Right lung (tissue), 10 donors: Measurements from ENCODE around the gene COMMD7. TPM values are rescaled to one million over a fixed set of nuclear protein-coding genes. Genes with fewer than 3 reads are reported as not detected.

Source experiments
- DNase-seq, 2 donors: peaks; one replicate each; pipeline ENCODE4 v3.0.0-alpha.2; 2013
- long read RNA-seq, 8 donors: transcript quantifications; one replicate each; lab custom pipeline, GENCODE V29; 2026
- polyA plus RNA-seq, 5 donors: library from polyadenylated mRNA; unstranded; fragments of 120-200 nt; gene quantifications; one replicate each; pipeline versions ENCODE4 v1.2.1 to v1.2.3, GENCODE V29; 2013; ENCODE audit warnings: inconsistent platforms in 1 of 5, low replicate concordance in 1 of 5; ENCODE audit not compliant: insufficient read length in 5 of 5, insufficient read depth in 1 of 5

Gene COMMD7
- 10 to 100 TPM; 56.1 to 60.7 (median 57.9) TPM for polyA plus RNA-seq
- long read RNA-seq, donor 1, transcript COMMD7-201 (9 exons, 1,900 nt): major isoform, 24 of 93 reads
- long read RNA-seq, donor 1, transcript COMMD7-202 (9 exons, 1,343 nt): minor isoform, 5 of 93 reads
- long read RNA-seq, donor 1, partial matches to known transcripts: 64 of 93 reads
- long read RNA-seq, donor 1, other reads (novel, unspliced or antisense): 0 of 93 reads
- long read RNA-seq, donor 2, transcript COMMD7-201 (9 exons, 1,900 nt): major isoform, 15 of 18 reads
- long read RNA-seq, donor 2, partial matches to known transcripts: 0 of 18 reads
- long read RNA-seq, donor 2, other reads (novel, unspliced or antisense): 0 of 18 reads
- long read RNA-seq, donor 3, transcript COMMD7-201 (9 exons, 1,900 nt): major isoform, 36 of 42 reads
- long read RNA-seq, donor 3, transcript COMMD7-202 (9 exons, 1,343 nt): minor isoform, 6 of 42 reads
- long read RNA-seq, donor 3, partial matches to known transcripts: 0 of 42 reads
- long read RNA-seq, donor 3, other reads (novel, unspliced or antisense): 0 of 42 reads
- long read RNA-seq, donor 4, transcript COMMD7-201 (9 exons, 1,900 nt): major isoform, 9 of 10 reads
- long read RNA-seq, donor 4, partial matches to known transcripts: 0 of 10 reads
- long read RNA-seq, donor 4, other reads (novel, unspliced or antisense): 0 of 10 reads
- long read RNA-seq, donor 5, transcript COMMD7-202 (9 exons, 1,343 nt): minor isoform, 6 of 38 reads
- long read RNA-seq, donor 5, transcript COMMD7-201 (9 exons, 1,900 nt): major isoform, 32 of 38 reads
- long read RNA-seq, donor 5, partial matches to known transcripts: 0 of 38 reads
- long read RNA-seq, donor 5, other reads (novel, unspliced or antisense): 0 of 38 reads
- long read RNA-seq, donor 6, transcript COMMD7-201 (9 exons, 1,900 nt): major isoform, 30 of 32 reads
- long read RNA-seq, donor 6, partial matches to known transcripts: 0 of 32 reads
- long read RNA-seq, donor 6, other reads (novel, unspliced or antisense): 0 of 32 reads
- long read RNA-seq, donor 7, transcript COMMD7-201 (9 exons, 1,900 nt): major isoform, 19 of 21 reads
- long read RNA-seq, donor 7, partial matches to known transcripts: 0 of 21 reads
- long read RNA-seq, donor 7, other reads (novel, unspliced or antisense): 0 of 21 reads
- long read RNA-seq, donor 8, transcript COMMD7-202 (9 exons, 1,343 nt): minor isoform, 5 of 13 reads
- long read RNA-seq, donor 8, transcript COMMD7-201 (9 exons, 1,900 nt): major isoform, 8 of 13 reads
- long read RNA-seq, donor 8, partial matches to known transcripts: 0 of 13 reads
- long read RNA-seq, donor 8, other reads (novel, unspliced or antisense): 0 of 13 reads

DNA sequence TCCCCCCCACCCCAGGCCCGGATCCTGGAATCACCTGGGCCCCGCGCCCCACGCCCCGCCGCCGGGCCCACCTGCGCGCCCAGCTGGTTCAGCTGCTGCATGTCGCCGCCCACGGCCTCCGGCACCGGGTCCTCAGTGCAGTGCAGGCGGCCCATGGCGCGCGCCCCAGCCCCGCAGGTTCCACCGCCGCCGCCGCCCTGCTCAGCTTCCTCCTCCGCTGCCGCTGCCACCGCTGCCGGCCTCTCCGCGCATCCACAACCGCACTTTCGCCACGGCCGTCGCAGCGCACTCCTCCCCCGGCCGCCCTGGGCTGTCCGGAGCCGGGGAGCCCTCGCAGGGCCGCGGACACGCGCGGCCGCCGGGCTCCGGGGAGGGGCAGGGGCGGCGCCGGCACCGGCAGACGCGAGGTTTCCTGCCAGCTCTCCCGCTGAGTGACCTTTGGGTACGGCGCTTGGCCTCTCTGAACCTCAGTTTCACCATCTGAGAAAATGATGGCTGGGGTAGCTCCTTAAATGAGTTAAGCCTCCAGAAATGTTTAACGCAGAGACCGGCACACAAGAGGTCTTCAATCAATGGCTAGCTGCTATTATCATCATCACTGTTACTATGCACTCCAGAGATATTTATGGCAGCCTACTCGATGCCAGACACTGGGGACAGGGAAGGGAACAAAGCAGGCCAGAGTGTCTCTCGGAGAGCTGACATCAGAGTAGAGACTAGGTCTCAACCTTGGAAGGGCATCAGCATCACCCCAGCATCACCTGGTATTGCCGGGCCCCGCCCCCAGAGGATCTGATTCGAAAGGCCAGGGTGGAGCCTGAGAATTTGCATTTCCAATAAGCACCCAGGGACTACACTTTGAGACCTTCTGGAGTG lies at the start of gene COMMD7:
TSS of gene COMMD7 (minus strand) at position 231 of the 876 bp plus-strand sequence. CDS start at position 155, 76 bp downstream.
- DNase-seq: no peak

DNA sequence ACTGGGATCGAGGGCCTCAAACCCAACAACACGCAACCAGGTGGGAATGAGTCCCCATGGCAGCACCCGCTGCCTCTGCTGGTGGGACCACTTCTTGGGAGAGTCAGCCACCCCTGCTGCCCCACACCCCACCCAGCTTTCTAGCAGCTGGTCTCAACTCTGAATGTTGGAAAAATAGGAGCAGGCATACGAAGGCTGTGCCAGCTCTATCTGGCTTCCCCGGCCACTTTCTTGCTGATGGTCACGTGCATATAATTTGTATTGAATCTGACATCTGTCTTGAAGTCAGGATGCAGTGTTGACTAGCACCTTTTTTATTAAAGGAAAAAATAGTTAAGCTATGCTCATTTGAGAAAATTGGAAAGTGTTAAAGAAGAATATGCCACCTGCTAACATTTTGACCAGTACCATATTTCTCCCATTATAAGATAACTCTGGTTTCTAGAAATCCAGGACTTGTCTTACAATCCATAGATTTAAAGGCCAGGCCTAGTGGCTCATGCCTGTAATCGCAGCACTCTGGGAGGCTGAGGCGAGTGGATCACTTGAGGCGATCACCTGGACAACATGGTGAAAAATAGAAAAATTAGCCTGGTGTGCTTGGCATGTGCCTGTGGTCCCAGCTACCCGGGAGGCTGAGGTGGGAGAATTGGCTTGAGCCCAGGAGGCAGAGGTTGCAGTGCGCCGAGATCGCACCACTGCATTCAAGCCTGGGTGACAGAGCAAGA lies 49.6 kb upstream of the COMMD7 start:
- no peak for DNase-seq

DNA sequence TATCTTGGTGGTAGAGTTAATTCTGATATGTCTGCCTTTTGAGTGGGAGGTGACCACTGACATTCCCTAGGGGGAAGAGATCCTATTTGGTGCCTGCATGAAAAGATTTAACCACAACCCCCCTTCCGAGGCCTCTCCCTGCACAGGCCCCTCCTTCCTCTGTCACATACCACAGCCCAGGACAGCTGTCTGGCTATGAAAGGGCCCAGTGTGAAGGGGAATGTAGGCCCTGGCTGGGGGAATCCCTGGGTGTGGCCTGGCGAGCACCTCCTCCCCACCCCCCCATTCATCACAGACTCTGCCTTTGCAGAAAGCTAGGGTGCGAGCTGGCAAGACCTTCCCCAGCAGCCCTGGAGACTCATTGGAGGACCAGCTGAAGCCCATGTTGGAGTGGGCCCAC lies 49.0 kb upstream of the COMMD7 start:
- DNase-seq: no peak

DNA sequence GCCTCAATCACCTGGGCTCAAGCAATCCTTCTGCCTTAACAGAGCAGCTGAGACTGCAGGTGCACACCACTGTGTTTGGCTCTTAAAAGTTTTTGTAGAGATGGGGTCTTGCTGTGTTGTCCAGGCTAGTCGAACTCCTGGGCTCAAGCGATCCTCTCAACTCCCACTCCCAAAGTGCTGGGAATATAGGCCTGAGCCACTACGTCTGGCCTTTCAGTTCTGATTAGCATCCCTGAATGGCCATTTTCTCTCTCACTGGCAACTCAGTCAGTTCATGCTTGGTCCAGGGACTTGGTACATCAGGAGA lies 47.4 kb upstream of the COMMD7 start:
- DNase-seq: no peak

DNA sequence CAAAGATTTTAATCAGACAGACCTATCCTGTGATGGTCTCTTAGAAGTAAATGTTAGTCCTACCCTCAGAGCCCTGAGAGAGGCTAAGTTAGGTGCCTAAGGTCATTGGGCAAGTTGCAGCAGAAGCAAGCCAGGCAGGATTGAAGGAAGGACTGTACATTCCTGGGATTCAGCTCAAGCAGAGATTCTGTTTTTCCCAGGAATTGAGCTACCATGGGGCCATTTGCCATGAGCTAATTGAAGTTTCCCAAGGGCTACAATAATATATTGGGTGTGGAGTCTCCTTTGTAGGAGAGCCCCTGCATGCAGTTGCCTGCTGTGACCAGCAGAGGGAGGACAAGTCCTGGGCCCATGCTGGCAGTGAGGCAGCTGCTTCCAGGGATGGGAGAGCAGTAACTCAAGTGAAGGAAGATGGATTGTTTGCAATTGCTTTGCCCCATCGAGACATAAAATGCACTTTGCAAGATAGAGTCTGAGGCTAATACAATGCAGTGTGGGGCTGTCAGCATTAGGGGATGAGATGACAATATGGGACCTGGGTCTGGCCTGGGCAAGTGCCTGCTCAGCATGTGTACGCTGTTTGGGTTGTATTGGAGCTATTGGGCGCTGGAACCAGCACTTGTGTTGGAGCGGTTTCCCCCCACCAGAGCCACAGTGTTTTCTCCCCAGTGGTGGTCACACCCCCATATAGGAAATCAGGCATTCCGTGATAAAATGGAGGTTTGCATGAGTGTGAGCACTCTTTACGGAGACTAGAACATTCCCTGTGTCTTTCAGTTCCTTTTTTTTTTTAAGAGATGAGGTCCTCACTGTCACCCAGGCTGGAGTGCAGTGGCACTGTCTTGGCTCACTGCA lies 46.9 kb upstream of the COMMD7 start:
- peak; percentile 33 to 54 for DNase-seq

DNA sequence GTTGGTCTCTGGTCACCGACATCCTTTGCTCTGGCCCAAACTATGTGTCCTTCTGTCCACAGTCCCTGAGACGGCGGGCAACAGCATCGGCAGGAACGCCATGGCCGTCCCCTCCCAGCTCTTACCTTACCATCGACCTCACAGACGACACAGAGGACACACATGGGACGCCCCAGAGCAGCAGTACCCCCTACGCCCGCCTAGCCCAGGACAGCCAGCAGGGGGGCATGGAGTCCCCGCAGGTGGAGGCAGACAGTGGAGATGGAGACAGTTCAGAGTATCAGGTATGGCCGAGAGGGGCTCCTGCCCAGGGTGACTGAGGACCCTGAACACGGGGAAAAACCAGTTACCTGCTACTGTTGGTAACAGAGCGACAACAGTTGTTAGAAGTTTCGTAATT lies 43.9 kb upstream of the COMMD7 start:
- no peak for DNase-seq

DNA sequence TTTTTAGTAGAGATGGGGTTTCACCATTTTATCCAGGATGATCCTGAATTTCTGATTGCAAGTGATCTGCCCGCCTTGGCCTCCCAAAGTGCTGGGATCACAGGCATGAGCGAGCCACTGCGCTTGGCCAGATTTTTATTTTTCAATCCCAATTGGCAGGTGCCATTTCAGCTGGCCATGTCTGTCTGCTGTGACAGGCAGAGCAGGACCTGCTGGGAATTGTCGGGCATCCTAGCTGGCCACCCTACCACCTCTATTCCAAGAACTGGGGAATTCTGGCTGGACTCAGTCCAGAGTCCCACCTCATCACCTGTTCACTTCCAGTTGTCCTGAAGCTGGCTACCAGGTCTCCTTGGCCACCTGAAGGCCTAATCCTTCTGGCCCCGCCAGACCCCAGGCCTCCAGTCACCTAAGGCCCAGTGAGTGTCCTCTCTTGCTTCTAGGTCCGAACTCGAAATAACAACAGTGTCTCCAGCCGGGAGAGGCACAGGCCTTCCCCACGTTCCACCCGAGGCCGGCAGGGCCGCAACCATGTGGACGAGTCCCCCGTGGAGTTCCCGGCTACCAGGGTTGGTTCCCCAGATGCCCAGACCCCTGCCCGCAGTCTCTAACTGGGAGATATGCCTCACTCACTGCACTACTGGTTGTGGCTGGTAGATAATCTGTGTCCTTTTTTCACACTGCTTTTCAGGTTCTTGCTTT lies 42.9 kb upstream of the COMMD7 start:
- no peak for DNase-seq

DNA sequence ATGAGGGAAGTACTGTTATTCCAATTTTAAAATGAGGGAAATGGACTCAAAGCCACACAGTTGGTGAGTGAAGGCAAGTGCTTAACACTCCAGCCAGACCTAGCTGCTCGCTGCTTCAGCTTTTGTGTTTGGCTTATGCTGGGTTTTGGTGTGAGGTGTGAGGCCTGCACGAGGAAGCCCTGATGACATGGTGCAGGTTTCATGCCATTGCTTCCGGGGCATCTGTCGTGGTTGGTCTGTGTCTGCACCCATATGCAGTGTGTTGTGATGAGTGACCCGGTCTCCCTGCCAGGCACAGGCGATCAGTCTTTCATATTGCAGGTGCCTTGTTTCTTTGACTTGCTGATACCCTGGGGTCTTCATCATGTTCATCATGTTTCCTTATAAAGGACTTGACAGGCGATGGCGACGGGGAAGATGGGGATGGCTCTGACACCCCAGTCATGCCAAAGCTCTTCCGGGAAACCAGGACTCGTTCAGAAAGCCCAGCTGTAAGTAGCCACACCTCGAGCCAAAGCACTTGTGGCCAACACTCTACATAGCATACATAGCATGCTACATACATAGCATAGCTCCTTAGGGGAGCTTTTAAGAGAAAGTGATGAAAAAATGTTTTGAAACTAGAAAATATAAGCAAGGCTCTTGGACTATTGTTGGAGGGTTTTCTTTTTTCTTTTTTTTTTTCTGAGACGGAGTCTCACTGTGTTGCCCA lies 41.3 kb upstream of the COMMD7 start:
- DNase-seq: no peak

DNA sequence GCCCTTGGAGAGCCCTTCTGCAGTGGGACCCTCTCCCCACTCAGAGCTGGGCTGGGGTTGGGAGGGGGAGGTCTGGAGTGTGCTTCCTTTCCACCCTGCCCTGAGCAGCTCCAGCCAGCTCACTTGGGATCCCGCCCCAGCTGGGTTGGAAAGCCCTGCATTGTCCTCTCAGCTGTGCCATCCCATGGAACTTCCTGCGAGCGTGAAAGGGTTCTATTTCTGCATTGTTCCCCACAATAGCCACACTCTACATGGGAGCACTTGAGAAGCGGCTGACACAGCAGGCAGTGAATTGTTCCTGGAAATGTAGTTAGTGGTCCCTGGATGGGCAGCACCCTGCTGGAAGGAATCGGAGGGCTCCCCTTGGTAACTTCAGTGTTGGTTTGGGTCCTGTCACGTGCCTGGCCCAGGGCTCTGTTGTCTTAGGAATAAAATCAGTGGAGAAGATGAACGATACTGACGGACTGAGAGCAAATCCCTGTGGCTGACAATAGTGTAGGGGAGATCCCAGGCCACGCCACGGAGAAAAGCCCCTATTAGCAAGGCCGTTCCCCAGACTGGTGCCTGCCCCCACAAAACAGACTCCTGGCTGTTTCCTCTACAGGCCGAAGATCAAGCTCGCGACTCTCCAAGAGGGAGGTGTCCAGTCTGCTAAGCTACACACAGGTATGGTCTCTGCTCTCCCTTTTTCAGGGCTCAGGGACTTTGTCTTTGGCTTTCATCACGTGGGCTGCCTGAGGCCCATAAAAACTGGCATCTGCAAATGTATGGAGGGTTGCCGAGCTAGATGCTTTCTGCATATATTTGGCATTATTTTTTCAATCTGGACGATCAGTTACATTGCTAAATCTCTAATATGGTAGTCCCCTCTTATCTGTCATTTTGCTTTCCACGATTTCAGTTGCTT lies 37.7 kb upstream of the COMMD7 start:
- DNase-seq: no peak

DNA sequence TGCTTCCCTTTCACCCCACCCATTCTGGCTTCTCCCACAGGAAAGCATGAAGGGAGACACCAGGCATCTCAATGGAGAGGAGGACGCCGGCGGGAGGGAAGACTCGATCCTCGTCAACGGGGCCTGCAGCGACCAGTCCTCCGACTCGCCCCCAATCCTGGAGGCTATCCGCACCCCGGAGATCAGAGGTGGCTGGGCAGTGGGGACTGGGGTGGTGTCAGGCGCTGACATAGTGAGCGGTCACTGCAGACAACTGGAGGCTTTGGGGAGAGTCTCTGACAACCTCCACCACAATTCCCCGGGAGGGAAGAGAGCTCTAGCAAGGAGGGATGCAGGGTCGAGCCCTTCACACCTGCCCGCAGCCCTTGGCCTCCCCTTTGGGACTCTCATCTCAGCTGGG lies 37.0 kb upstream of the COMMD7 start:
- DNase-seq: no peak

DNA sequence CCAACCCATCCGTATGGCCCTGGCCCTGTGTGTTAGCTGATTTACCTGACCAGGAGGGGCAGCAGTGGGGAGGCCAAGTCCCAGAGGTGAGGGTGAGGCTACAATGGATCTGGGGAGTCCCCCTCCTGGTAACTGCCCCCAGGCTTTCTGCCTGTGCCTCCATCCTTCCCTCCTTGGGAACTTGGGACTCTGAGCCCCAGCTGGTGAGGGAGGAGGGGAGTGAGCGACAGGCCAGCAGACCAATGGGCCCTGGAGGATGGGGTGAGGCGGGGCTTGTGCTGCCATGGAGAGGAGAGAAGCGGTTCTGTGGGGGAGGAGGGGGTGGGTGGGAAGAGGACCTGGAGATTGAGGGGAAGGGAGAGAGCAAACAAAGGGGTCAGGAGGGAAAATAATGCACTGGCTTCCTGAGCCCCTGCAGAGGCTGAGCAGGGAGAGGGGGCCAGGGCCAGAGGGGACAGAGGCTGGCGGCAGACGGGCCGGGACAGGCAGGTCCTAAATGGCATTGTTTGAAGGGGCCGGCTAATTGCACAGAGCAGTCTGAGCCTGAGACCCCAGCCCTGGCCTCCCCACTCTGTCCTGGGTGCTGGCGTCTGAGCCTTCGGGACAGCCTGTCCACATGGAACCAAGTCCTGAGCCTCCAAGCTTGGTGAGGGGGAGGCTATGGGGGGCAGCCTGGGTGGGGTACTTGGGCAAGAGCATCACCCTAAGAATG lies 36.4 kb upstream of the COMMD7 start:
- no peak for DNase-seq

DNA sequence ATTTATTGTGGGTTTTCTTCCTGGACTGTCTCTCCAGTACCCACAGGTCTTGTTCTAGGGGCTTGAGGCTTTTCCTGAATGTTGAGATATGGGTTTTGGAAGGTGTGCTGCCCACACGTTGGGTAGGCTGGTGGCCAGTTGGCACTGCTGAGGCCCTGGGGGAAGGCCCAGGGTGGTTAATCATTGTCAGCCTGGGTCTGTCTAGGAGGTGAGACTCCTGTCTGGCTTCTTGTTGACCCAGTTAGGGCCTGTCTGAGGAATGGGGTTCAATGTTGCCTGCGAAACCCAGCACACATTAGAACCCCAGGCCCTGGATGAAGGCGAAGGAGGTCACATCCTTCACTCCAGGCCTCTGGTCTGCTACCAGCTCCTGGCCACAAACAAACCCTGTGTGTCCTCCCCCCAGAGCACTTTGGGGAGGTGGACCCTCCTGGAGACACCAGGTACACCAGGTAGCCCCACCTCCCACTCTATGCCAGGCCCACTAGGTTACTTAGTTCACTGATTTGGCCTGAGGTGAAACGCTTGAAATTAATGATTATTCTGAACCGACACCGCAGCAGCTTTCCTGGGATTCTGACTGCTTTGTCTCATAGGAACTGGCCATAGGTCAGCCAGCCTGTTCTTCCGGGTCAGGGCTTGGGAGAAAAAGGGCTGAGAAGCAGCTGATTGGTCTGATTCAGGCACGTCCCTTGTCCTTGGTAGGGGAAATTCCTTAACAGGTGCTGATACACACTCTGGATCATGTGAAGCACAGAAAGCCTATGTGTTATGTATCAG lies 34.1 kb upstream of the COMMD7 start:
- DNase-seq: no peak

DNA sequence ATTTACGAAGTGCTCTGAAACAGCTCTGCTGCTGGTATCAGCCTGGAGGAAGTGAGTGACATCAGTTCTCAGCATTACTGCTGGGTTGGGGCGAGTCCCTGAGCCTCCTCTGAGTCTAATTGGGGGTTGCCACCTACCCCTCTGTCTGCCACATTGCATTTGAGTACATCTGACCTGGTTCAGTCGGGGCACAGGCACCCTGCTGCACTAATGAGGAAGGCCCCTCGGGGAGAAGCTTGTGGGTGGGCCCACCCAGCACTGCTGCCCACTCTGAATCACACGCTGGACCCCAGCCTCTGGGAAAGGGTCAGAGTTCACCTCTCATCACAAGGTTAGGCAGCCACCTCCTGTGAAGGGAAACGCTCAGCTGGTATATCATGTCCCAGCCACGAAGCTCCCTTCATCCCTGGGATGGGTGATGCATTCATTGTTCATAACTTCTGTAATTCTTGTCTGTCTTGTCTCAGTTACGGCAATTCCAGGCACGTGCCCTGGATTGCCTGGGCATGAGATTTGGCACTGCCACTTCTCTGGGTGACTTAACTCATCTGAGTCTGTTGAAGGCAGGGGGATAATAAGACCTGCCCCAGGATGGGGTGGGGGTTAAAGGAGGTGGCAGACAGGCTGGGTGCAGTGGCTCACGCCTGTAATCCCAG lies 32.2 kb upstream of the COMMD7 start:
- no peak for DNase-seq

DNA sequence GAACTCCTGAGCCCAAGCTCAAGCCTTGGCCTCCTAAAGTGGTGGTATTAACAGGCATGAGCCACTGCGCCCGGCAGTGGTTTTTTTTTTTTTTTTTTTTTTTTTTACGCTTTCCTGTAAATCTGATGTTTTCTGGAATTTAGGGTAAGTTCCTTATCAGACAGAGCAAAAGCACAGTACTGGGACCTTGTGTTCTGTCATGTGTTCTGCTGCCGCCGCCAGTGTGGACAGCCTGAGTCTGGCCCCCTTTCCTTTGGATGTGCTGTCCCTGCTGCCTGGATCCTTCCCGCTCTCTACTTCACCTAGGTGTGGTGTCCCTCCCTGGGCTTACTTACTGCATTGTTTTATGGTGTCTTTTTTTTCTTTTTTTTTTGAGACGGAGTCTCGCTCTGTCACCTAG lies 30.6 kb upstream of the COMMD7 start:
- no peak for DNase-seq

DNA sequence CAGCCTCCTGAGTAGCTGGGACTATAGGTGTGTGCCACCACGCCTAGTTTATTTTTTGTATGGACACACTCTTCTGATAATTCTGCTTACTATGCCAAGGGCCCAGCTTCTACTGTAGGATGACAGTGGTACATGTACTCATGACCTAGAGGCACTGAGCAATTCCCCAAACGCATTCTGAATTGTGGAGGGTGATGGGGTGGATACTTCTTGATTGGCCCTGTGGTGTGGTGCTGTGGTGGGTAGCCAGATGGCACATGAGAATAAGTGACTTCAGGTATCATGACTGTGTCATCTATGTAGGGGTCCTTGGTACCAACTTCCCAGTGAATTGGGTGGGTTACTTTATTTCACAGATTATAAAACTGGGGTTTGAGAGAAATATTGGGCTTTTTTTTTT lies 30.0 kb upstream of the COMMD7 start:
- DNase-seq: no peak
